Measurements from ENCODE around the gene MTFR1L.

- TF ChIP-seq CTCF (IDR thresholded peaks at IDR 0.05) (no peak), EP300 (IDR thresholded peaks at IDR 0.05; ENCODE audit: low read depth) (no peak), POLR2A (IDR thresholded peaks at IDR 0.05) (no peak)
These were observed 9.8 kb upstream of the MTFR1L start for GRCh38 chr1:25809929-25810328.

All from transverse colon (tissue), 3 donors.